Measurements from ENCODE around the gene PIP4K2A.

PIP4K2A gene

GRCh38 chr10:22647244-22647643, 67.1 kb downstream of the PIP4K2A start:
- Histone ChIP-seq H2AFZ (ENCODE audit: low read length) (no peak overlapping the region), H3K23ac (ENCODE audit: low read depth, low read length, poor library complexity) (no peak overlapping the region), H3K9ac (ENCODE audit: low read depth, low read length, poor library complexity) (no peak overlapping the region), H3K4me2 (ENCODE audit: insufficient read depth, low read length, poor library complexity, severe bottlenecking) (no peak overlapping the region), H2BK5ac (ENCODE audit: low read length) (no peak overlapping the region), H2BK15ac (ENCODE audit: low read length) (no peak overlapping the region), H3K79me1 (ENCODE audit: low read depth, low read length) (no peaks in the 10 kb centered on the region), H3K27me3 (ENCODE audit: control insufficient read depth in 3 of 3, insufficient read depth in 3 of 3, low read depth in 1 of 3, low read length in 3 of 3) (no peaks in the 10 kb centered on the region), H3K14ac (ENCODE audit: low read length) (no peak overlapping the region), H3K9me3 (replicated peaks in 1 of 2; ENCODE audit: control insufficient read depth in 2 of 2, insufficient read depth in 1 of 2, low read depth in 1 of 2, low read length in 2 of 2) (no peaks in the 10 kb centered on the region), H4K8ac (ENCODE audit: low read depth, low read length) (no peak overlapping the region), H2BK12ac (ENCODE audit: low read length) (no peak overlapping the region), H3K27ac (replicated peaks; ENCODE audit: low read length) (no peak overlapping the region), H3K4me3 (ENCODE audit: low read length in 2 of 2) (no peak overlapping the region), H2BK120ac (ENCODE audit: low read depth, low read length) (no peak overlapping the region), H3K36me3 (replicated peaks in 1 of 2; ENCODE audit: control insufficient read depth in 2 of 2, insufficient read depth in 2 of 2, low read length in 2 of 2) (no peaks in the 10 kb centered on the region), H4K91ac (ENCODE audit: low read depth, low read length, poor library complexity) (no peak overlapping the region), H3K4me1 (ENCODE audit: control insufficient read depth in 2 of 2, insufficient read depth in 1 of 2, low read depth in 1 of 2, low read length in 2 of 2) (peaks cover 18% of the 10 kb centered on the region in 2 donors), H2AK5ac (ENCODE audit: low read depth, low read length) (no peak overlapping the region), H3K18ac (ENCODE audit: low read length) (no peak overlapping the region), H3K4ac (ENCODE audit: low read length) (no peak overlapping the region)
- DNase-seq (ENCODE audit: low spot score) = no peak
- no CpG with 5 or more reads among the region's 5 CpGs for WGBS, 2 donors (ENCODE audit: extremely low coverage in 2 of 2, insufficient read length in 2 of 2, insufficient replicate concordance in 1 of 2)

- Histone ChIP-seq H3K9me3 (replicated peaks in 1 of 2; ENCODE audit: control insufficient read depth in 2 of 2, insufficient read depth in 1 of 2, low read depth in 1 of 2, low read length in 2 of 2) (no peaks in the 10 kb centered on the region), H2BK15ac (ENCODE audit: low read length) (no peak overlapping the region), H3K27ac (replicated peaks; ENCODE audit: low read length) (no peak overlapping the region), H2BK5ac (ENCODE audit: low read length) (no peak overlapping the region), H2BK12ac (ENCODE audit: low read length) (no peak overlapping the region), H4K91ac (ENCODE audit: low read depth, low read length, poor library complexity) (no peak overlapping the region), H3K4me2 (ENCODE audit: insufficient read depth, low read length, poor library complexity, severe bottlenecking) (no peak overlapping the region), H2AK5ac (ENCODE audit: low read depth, low read length) (no peak overlapping the region), H3K4me1 (ENCODE audit: control insufficient read depth in 2 of 2, insufficient read depth in 1 of 2, low read depth in 1 of 2, low read length in 2 of 2) (peaks cover 15 to 18% of the 10 kb centered on the region in 2 donors), H3K14ac (ENCODE audit: low read length) (no peak overlapping the region), H3K4me3 (ENCODE audit: low read length in 2 of 2) (no peak overlapping the region), H2BK120ac (ENCODE audit: low read depth, low read length) (no peak overlapping the region), H3K9ac (ENCODE audit: low read depth, low read length, poor library complexity) (no peak overlapping the region), H3K36me3 (replicated peaks in 1 of 2; ENCODE audit: control insufficient read depth in 2 of 2, insufficient read depth in 2 of 2, low read length in 2 of 2) (no peaks in the 10 kb centered on the region), H3K79me1 (ENCODE audit: low read depth, low read length) (no peaks in the 10 kb centered on the region), H4K8ac (ENCODE audit: low read depth, low read length) (no peak overlapping the region), H3K18ac (ENCODE audit: low read length) (no peak overlapping the region), H2AFZ (ENCODE audit: low read length) (no peak overlapping the region), H3K4ac (ENCODE audit: low read length) (no peak overlapping the region), H3K23ac (ENCODE audit: low read depth, low read length, poor library complexity) (no peak overlapping the region), H3K27me3 (ENCODE audit: control insufficient read depth in 3 of 3, insufficient read depth in 3 of 3, low read depth in 1 of 3, low read length in 3 of 3) (no peaks in the 10 kb centered on the region)
- WGBS, 2 donors (ENCODE audit: extremely low coverage in 2 of 2, insufficient read length in 2 of 2, insufficient replicate concordance in 1 of 2) = no CpG with 5 or more reads among the region's 2 CpGs
- no peak for DNase-seq (ENCODE audit: low spot score)
Measured at GRCh38 chr10:22646388-22646853, 68.0 kb downstream of the PIP4K2A start.

- WGBS, 2 donors (ENCODE audit: extremely low coverage in 2 of 2, insufficient read length in 2 of 2, insufficient replicate concordance in 1 of 2) = no CpG with 5 or more reads among the region's 3 CpGs
Measured at GRCh38 chr10:22644222-22644621, 70.2 kb downstream of the PIP4K2A start.

GRCh38 chr10:22643775-22644174, 70.6 kb downstream of the PIP4K2A start:
- H2BK12ac ChIP-seq (ENCODE audit: low read length) = no peak overlapping the region
- no peaks in the 10 kb centered on the region for H3K79me1 ChIP-seq (ENCODE audit: low read depth, low read length)
- no peak overlapping the region for H3K18ac ChIP-seq (ENCODE audit: low read length)
- no CpG with 5 or more reads among the region's 4 CpGs for WGBS, 2 donors (ENCODE audit: extremely low coverage in 2 of 2, insufficient read length in 2 of 2, insufficient replicate concordance in 1 of 2)
- H3K9me3 ChIP-seq (replicated peaks in 1 of 2; ENCODE audit: control insufficient read depth in 2 of 2, insufficient read depth in 1 of 2, low read depth in 1 of 2, low read length in 2 of 2) = no peaks in the 10 kb centered on the region
- no peak overlapping the region for H4K91ac ChIP-seq (ENCODE audit: low read depth, low read length, poor library complexity)
- H3K4me1 ChIP-seq (ENCODE audit: control insufficient read depth in 2 of 2, insufficient read depth in 1 of 2, low read depth in 1 of 2, low read length in 2 of 2) = peaks cover 12 to 26% of the 10 kb centered on the region in 2 donors
- H3K4me3 ChIP-seq (ENCODE audit: low read length in 2 of 2) = no peak overlapping the region
- no peak for DNase-seq (ENCODE audit: low spot score)
- H2AK5ac ChIP-seq (ENCODE audit: low read depth, low read length) = no peak overlapping the region
- H3K4me2 ChIP-seq (ENCODE audit: insufficient read depth, low read length, poor library complexity, severe bottlenecking) = no peak overlapping the region
- no peaks in the 10 kb centered on the region for H3K27me3 ChIP-seq (ENCODE audit: control insufficient read depth in 3 of 3, insufficient read depth in 3 of 3, low read depth in 1 of 3, low read length in 3 of 3)
- H2BK5ac ChIP-seq (ENCODE audit: low read length) = no peak overlapping the region
- no peak overlapping the region for H3K23ac ChIP-seq (ENCODE audit: low read depth, low read length, poor library complexity)
- H3K4ac ChIP-seq (ENCODE audit: low read length) = no peak overlapping the region
- no peak overlapping the region for H3K14ac ChIP-seq (ENCODE audit: low read length)
- no peak overlapping the region for H2BK120ac ChIP-seq (ENCODE audit: low read depth, low read length)
- no peak overlapping the region for H3K27ac ChIP-seq (replicated peaks; ENCODE audit: low read length)
- H2BK15ac ChIP-seq (ENCODE audit: low read length) = no peak overlapping the region
- no peak overlapping the region for H3K9ac ChIP-seq (ENCODE audit: low read depth, low read length, poor library complexity)
- H3K36me3 ChIP-seq (replicated peaks in 1 of 2; ENCODE audit: control insufficient read depth in 2 of 2, insufficient read depth in 2 of 2, low read length in 2 of 2) = no peaks in the 10 kb centered on the region
- no peak overlapping the region for H2AFZ ChIP-seq (ENCODE audit: low read length)
- no peak overlapping the region for H4K8ac ChIP-seq (ENCODE audit: low read depth, low read length)

More at GRCh38 chr10:22644222-22644621, 70.2 kb downstream of the PIP4K2A start:
- Histone ChIP-seq H3K9me3 (replicated peaks in 1 of 2; ENCODE audit: control insufficient read depth in 2 of 2, insufficient read depth in 1 of 2, low read depth in 1 of 2, low read length in 2 of 2) (no peaks in the 10 kb centered on the region), H3K4me3 (ENCODE audit: low read length in 2 of 2) (no peak overlapping the region), H4K8ac (ENCODE audit: low read depth, low read length) (no peak overlapping the region), H3K23ac (ENCODE audit: low read depth, low read length, poor library complexity) (no peak overlapping the region), H2BK120ac (ENCODE audit: low read depth, low read length) (no peak overlapping the region), H3K4me2 (ENCODE audit: insufficient read depth, low read length, poor library complexity, severe bottlenecking) (no peak overlapping the region), H3K27ac (replicated peaks; ENCODE audit: low read length) (no peak overlapping the region), H3K4me1 (ENCODE audit: control insufficient read depth in 2 of 2, insufficient read depth in 1 of 2, low read depth in 1 of 2, low read length in 2 of 2) (peaks cover 12 to 26% of the 10 kb centered on the region in 2 donors), H2BK15ac (ENCODE audit: low read length) (no peak overlapping the region), H3K4ac (ENCODE audit: low read length) (no peak overlapping the region), H3K27me3 (ENCODE audit: control insufficient read depth in 3 of 3, insufficient read depth in 3 of 3, low read depth in 1 of 3, low read length in 3 of 3) (no peaks in the 10 kb centered on the region), H2AK5ac (ENCODE audit: low read depth, low read length) (no peak overlapping the region), H2AFZ (ENCODE audit: low read length) (no peak overlapping the region), H3K79me1 (ENCODE audit: low read depth, low read length) (no peaks in the 10 kb centered on the region), H3K36me3 (replicated peaks in 1 of 2; ENCODE audit: control insufficient read depth in 2 of 2, insufficient read depth in 2 of 2, low read length in 2 of 2) (no peaks in the 10 kb centered on the region), H2BK5ac (ENCODE audit: low read length) (no peak overlapping the region), H3K18ac (ENCODE audit: low read length) (no peak overlapping the region), H4K91ac (ENCODE audit: low read depth, low read length, poor library complexity) (no peak overlapping the region), H3K14ac (ENCODE audit: low read length) (no peak overlapping the region), H2BK12ac (ENCODE audit: low read length) (no peak overlapping the region), H3K9ac (ENCODE audit: low read depth, low read length, poor library complexity) (no peak overlapping the region)
- DNase-seq (ENCODE audit: low spot score) = no peak
